Left lung (tissue), 10 donors: ENCODE measurements around the gene CAMTA2. TPM values are rescaled to one million over a fixed set of nuclear protein-coding genes. Genes with fewer than 3 reads are reported as not detected.

Experiments
- ATAC-seq: fragments of 200-7000 bp; cut with Tn5 transposase; one replicate; pipeline ENCODE4 v1.9.1; 2020; ENCODE audit warnings: moderate library complexity
- DNase-seq, 4 donors: peaks; one replicate each; pipeline ENCODE4 v3.0.0-alpha.2; 2013 to 2020
- H3K27ac ChIP-seq, 2 donors: fragments of 200-600 bp; sonication (generic) in 1 of 2; one replicate each; pipeline versions ENCODE4 v1.5.0 to v1.8.0; 2020 to 2021
- H3K27me3 ChIP-seq, 2 donors: fragments of 200-600 bp; sonication (generic) in 1 of 2; one replicate each; pipeline versions ENCODE4 v1.5.0 to v1.8.0; 2020 to 2021
- H3K36me3 ChIP-seq, 2 donors: fragments of 200-600 bp; sonication (generic) in 1 of 2; one replicate each; pipeline versions ENCODE4 v1.5.0 to v1.8.0; 2020 to 2021
- H3K4me1 ChIP-seq, 2 donors: fragments of 200-600 bp; one replicate each; pipeline ENCODE4 v1.8.0; 2021
- H3K4me3 ChIP-seq, 2 donors: fragments of 200-600 bp; sonication (generic) in 1 of 2; one replicate each; pipeline versions ENCODE4 v1.5.0 to v1.8.0; 2020 to 2021; ENCODE audit warnings: mild to moderate bottlenecking in 1 of 2
- H3K9me3 ChIP-seq, 2 donors: fragments of 200-600 bp; sonication (generic) in 1 of 2; one replicate each; pipeline versions ENCODE4 v1.5.0 to v1.8.0; 2020 to 2021
- CTCF ChIP-seq, 2 donors: fragments of 200-600 bp; sonication (generic) in 1 of 2; IDR thresholded peaks; one replicate each; pipeline versions ENCODE4 v1.5.0 to v1.8.0; 2021; ENCODE audit warnings: antibody characterized with exemption in 2 of 2
- intact Hi-C, 2 donors: fragments of 100-400 bp; cut with DNase I; formaldehyde crosslinking; loops; one replicate each; pipeline versions ENCODE4 v1.11.2 to v1.14.2; 2022
- polyA plus RNA-seq, 6 donors: library from polyadenylated mRNA; unstranded; fragments of 120-200 nt; gene quantifications; one replicate each; pipeline ENCODE4 v1.2.1, GENCODE V29; 2013; ENCODE audit not compliant: insufficient read length in 6 of 6
- total RNA-seq, 2 donors: library from RNA; stranded (reverse); fragmentation: NEBNext Ultra II Directional; extraction: Animal tissue kit (Norgen Biotek cat#: 25700); gene quantifications; one replicate each; pipeline ENCODE4 v1.2.1, GENCODE V29; 2021
- donor health status: DM: no; HTN: yes; CAD: no.
- donor health status: DM: no; HTN: no; CAD: no.

CAMTA2 gene
- total and polyA plus RNA-seq, 8 donors, result 28.6 to 64.9 (median 34.6) TPM

GRCh38 chr17:4998027-4998731 is 10.7 kb upstream of the CAMTA2 start:
- no peaks in the 10 kb centered on the region for H3K27me3 ChIP-seq
- TF ChIP-seq CTCF (IDR thresholded peaks at IDR 0.05), result no peak
- DNase-seq (peak in 3 of 4 donors; percentile 44 to 91 (median 49)), ATAC-seq (peak; percentile 6)
- no peaks in the 10 kb centered on the region for H3K9me3 ChIP-seq
- H3K4me1 ChIP-seq, result peaks cover 15 to 37% of the 10 kb centered on the region in 2 donors
- H3K27ac ChIP-seq, result peak overlapping the region; percentile 86 to 92
- peaks cover 0 to 25% of the 10 kb centered on the region in 2 donors for H3K36me3 ChIP-seq
- peak overlapping the region; percentile 90 to 99 for H3K4me3 ChIP-seq
- intact Hi-C loops, result no loop called here

GRCh38 chr17:4997302-4998026 is 10.0 kb upstream of the CAMTA2 start, which contains the start of the genes INCA1 and KIF1C:
TSS of gene INCA1 (minus strand) at chr17:4997522. CDS start at chr17:4994437, 3,085 bp downstream.
TSS of gene KIF1C (plus strand) at chr17:4997950. CDS start at chr17:5000247, 2,297 bp downstream.
- peaks cover 15 to 37% of the 10 kb centered on the region in 2 donors for H3K4me1 ChIP-seq
- no peaks in the 10 kb centered on the region for H3K27me3 ChIP-seq
- intact Hi-C loops, result no loop called here
- peaks cover 0 to 18% of the 10 kb centered on the region in 2 donors for H3K36me3 ChIP-seq
- peak in 1 of 2 donors; percentile 50 for TF ChIP-seq CTCF (IDR thresholded peaks at IDR 0.05)
- H3K4me3 ChIP-seq, result peak within 1 kb of the TSS; percentile 90 to 99
- ATAC-seq (peak; percentile 96), DNase-seq (peak; percentile 94 to 99 (median 96))
- peak within 1 kb of the TSS; percentile 86 to 92 for H3K27ac ChIP-seq
- H3K9me3 ChIP-seq, result no peaks in the 10 kb centered on the region

GRCh38 chr17:4994081-4994595 is 6.7 kb upstream of the CAMTA2 start:
- TF ChIP-seq CTCF (IDR thresholded peaks at IDR 0.05), result no peak
- no peak for ATAC-seq
- no peak for DNase-seq

GRCh38 chr17:4987767-4988567 is 492 bp upstream of the CAMTA2 start:
- ATAC-seq (peak; percentile 4), DNase-seq (no peak)
- Histone ChIP-seq H3K4me1 (peaks cover 17 to 34% of the 10 kb centered on the region in 2 donors), H3K27ac (peak overlapping the region; percentile 94), H3K9me3 (no peaks in the 10 kb centered on the region), H3K36me3 (peaks cover 0 to 17% of the 10 kb centered on the region in 2 donors), H3K27me3 (no peaks in the 10 kb centered on the region), H3K4me3 (peak overlapping the region; percentile 94 to 98)
- intact Hi-C loops, result loop anchor here in 1 of 2 donors (10.0 kb wide), 1 partner anchor 77 kb away; no protein-coding TSS in a partner anchor
- no peak for TF ChIP-seq CTCF (IDR thresholded peaks at IDR 0.05)

More at GRCh38 chr17:4994081-4994595, 6.7 kb upstream of the CAMTA2 start:
- H3K9me3 ChIP-seq, result no peaks in the 10 kb centered on the region
- H3K4me1 ChIP-seq, result peaks cover 6 to 21% of the 10 kb centered on the region in 2 donors
- no peaks in the 10 kb centered on the region for H3K36me3 ChIP-seq
- H3K4me3 ChIP-seq, result no peak overlapping the region
- intact Hi-C loops, result no loop called here
- no peaks in the 10 kb centered on the region for H3K27me3 ChIP-seq
- H3K27ac ChIP-seq, result no peak overlapping the region
